NB4 (cell line): ENCODE data around the gene LITAFD.

Source experiments
- MYC ChIP-seq: IDR thresholded peaks from 2 replicates; pipeline ENCODE4 v1.6.1; 2011; ENCODE audit warnings: low read depth, low read length
- POLR2A ChIP-seq: IDR thresholded peaks from 2 replicates; pipeline ENCODE4 v1.6.1; 2011; ENCODE audit warnings: mild to moderate bottlenecking; ENCODE audit not compliant: insufficient read length; ENCODE audit errors: extremely low read depth
- TF ChIP-seq, protein P1 (sequence below): IDR thresholded peaks from one replicate; pipeline ENCODE4 v1.5.1; 2012; ENCODE audit warnings: low read depth, low read length
- TF ChIP-seq, protein P2 (sequence below): IDR thresholded peaks from 2 replicates; pipeline ENCODE4 v1.6.1; 2011; ENCODE audit warnings: low read depth, low read length

- TF ChIP-seq, protein P1, sequence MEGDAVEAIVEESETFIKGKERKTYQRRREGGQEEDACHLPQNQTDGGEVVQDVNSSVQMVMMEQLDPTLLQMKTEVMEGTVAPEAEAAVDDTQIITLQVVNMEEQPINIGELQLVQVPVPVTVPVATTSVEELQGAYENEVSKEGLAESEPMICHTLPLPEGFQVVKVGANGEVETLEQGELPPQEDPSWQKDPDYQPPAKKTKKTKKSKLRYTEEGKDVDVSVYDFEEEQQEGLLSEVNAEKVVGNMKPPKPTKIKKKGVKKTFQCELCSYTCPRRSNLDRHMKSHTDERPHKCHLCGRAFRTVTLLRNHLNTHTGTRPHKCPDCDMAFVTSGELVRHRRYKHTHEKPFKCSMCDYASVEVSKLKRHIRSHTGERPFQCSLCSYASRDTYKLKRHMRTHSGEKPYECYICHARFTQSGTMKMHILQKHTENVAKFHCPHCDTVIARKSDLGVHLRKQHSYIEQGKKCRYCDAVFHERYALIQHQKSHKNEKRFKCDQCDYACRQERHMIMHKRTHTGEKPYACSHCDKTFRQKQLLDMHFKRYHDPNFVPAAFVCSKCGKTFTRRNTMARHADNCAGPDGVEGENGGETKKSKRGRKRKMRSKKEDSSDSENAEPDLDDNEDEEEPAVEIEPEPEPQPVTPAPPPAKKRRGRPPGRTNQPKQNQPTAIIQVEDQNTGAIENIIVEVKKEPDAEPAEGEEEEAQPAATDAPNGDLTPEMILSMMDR, result no peak
- TF ChIP-seq POLR2A, result no peak
- no peak for TF ChIP-seq MYC
- TF ChIP-seq, protein P2, sequence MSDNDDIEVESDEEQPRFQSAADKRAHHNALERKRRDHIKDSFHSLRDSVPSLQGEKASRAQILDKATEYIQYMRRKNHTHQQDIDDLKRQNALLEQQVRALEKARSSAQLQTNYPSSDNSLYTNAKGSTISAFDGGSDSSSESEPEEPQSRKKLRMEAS, result no peak
Measured at GRCh38 chr16:8916541-8917225, 34.5 kb downstream of the LITAFD start.
